GM18909 (cell line): ENCODE data around the gene GCHFR.

ENCODE experiments used
- ATAC-seq: cut with Tn5 transposase; IDR thresholded peaks from one replicate; pipeline ENCODE4 v1.9.1; 2021; ENCODE audit warnings: mild to moderate bottlenecking; ENCODE audit not compliant: unreplicated experiment, poor library complexity

Gene GCHFR

DNA sequence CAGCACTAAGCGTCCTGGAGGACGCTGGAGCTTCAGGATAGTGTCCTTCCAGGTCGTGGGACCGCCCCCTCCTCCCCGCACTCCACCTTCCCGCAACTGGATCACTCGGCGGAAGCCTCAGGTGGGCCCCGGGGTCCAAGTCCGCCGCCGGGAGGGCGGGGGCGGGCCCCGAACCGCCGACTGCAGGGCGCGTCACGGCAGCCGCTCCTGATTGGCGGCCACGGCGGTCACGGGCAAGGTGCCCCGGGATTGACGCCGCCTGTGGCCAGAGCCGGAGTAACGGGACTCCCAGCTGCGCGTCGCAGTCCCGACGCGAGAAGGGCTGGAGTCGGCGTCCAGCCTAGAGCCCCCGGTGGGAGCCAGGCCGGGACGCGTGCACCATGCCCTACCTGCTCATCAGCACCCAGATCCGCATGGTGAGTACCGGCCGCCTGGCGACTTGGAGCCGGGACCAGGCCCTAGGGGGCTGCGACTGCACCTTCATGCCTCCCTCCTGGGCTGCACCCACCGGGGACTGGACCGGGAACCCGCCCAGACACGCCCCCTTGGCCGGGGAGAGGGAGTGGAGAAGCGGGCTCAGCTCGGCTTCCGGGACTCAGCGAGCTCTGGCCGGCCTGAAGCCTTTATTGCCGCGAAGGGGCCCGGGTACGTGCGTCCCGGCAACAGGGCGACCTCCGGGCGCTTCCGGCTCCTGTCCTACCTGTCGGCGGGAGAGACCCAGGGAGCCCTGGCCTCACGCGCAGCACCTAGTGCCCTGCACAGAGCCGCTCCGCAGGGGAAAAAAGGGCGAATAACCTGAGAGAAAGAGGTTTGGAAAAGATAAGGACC is at the start of gene GCHFR:
GCHFR (plus strand) TSS at position 268 of the 828 bp plus-strand sequence; CDS start at position 381, 113 bp downstream.
- ATAC-seq, result peak; percentile 54

DNA sequence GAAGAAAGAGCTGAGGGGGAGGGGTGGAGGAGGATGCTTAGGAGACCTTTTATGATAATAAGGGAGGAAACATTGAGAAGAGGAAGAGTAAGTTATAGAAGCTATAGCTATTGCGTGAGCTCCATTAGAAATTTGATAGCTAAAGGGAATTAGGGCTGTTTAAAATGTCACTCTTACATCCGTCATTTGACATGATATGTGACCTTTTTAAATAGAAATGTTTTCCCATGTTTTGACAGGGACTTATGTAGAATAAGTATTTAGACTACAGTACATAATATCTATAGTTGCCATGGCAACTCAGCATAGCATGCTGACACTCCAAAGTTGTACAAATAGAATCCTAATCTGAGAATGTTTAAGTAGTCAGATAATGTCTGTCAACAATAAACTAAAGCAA is 49.7 kb upstream of the GCHFR start:
- no peak for ATAC-seq

GRCh38 chr15:40716165-40716564 is 47.7 kb upstream of the GCHFR start:
- no peak for ATAC-seq

DNA sequence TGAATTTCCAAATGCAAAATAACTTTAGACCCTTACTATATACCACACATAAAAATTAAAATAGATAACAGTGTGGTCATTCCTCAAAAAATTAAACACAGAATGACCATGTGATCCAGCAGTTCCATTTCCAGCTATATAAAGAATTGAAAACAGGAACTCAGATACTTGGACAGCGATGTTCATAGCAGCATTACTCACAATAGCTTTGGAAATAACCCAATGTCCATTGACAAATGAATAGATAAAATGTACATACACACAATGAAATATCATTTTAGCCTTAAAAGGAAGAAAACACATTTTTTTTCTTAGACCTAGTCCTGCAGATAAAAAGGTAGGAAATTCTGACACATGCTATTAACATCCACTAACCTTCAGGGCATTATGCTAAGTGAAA is 42.2 kb upstream of the GCHFR start:
- ATAC-seq, result no peak

DNA sequence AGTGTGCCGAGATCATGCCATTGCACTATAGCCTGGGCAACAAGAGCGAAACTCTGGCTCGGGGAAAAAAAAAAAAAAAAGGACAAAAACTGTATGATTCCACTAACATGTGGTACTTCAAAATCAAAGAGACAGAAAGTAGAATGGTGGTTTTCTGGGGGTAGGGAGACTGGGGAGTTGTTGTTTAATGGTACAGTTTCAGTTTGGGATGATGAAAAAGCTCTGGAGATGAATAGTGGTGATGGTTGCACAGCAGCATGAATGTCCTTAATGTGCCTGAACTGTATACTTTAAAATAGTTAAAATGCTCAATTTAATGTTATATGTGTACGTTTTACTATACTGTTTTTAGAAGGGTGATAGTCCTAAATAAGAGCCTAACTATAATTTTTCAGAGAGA is 41.5 kb upstream of the GCHFR start:
- ATAC-seq, result no peak

- ATAC-seq, result no peak
These were observed 40.9 kb upstream of the GCHFR start for GRCh38 chr15:40722934-40723333.

DNA sequence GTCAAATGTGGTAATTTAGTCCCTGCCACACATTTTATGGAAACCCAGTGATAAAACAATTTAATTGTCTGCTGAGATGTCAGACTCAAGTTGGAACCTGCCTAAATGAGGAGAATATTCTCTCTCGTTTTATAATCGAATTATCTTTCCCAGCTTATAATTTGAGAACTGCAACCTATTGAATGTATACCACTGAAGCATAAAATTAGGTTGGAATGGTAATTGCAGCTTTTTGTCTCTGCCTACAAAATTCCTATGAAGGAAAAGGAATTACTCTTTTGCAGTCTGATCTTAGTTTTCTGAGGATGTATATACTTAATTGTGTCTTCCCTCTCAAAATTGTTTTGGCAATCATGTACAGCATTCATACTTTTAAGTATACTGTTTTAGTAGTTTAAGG is 39.9 kb upstream of the GCHFR start:
- ATAC-seq, result no peak

DNA sequence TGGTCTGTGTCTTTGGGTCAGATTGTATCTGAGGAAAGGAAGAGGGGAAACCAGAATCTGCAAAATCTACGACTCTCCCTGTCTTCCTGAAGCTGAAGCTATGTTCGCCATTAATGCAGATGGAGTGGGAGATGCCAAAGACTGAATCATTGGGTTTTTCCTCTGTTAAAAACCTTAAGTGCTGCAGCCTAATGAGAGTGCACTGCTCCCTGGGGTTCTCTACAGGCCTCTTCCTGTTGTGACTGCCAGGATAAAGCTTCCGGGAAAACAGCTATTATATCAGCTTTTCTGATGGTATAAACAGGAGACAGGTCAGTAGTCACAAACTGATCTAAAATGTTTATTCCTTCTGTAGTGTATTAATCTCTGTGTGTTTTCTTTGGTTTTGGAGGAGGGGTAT is 32.8 kb upstream of the GCHFR start:
- no peak for ATAC-seq

DNA sequence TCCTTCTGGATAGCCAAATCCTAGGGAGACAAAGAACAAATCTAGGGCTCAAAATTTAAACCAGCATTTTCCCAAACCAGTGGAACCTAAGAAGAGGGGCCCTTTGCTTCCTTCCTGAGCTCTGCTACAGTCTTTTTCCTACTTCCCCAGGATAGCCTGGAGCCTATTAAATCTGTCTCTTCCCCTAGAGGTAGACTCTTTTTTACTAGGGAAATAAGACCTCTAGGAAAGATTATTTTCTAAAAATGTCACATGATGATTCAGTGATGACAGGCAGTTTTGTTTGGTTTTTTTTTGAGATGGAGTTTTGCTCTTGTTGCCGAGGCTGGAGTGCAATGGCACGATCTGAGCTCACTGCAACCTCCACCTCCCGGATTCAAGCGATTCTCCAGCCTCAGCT is 27.3 kb upstream of the GCHFR start:
- no peak for ATAC-seq

DNA sequence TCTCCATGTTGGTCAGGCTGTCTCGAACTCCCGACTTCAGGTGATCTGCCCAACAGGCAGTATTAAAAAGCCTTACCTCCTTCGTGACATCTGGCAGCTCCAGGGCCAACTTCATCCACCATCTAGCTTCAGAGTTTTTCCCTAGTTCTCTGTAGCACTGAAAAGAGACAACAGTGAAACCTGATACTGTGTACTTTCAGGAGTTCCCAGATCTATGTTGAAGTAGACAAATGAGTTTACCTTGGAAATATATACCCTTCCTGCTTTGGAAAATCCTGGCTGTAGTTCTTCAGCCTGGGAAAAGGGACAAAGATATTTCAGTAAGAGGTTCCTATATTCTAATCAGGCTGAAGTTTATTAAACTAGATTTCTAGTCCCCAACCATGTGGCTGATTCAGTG is 26.8 kb upstream of the GCHFR start:
- no peak for ATAC-seq

DNA sequence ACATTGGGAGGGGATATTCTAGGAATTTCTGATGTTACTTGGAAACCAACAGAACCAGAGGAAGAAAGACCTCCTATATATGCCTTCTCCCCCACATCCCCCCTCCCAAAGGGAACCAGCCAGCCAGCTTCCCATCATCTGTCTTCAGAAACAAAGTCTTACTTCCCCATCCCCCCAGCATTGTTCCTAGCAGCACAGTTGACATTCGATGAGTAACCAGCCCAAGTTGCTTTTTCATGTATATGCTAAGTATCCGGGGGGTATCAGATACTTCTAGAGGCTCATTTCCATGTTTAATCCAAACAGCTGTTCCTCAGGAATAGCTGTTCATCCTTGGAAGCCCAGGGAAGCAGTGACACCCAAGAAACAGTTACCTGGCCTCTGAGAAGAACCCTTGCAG is 24.8 kb upstream of the GCHFR start:
- ATAC-seq, result no peak

GRCh38 chr15:40739854-40740253 is 24.0 kb upstream of the GCHFR start:
- no peak for ATAC-seq

GRCh38 chr15:40743485-40743901 is 20.4 kb upstream of the GCHFR start:
- ATAC-seq, result no peak

- ATAC-seq, result no peak
These were observed 19.7 kb upstream of the GCHFR start for GRCh38 chr15:40743921-40744814.

- ATAC-seq, result no peak
These were observed 19.1 kb upstream of the GCHFR start for GRCh38 chr15:40744815-40745152.

GRCh38 chr15:40746916-40747418 is 16.9 kb upstream of the GCHFR start:
- ATAC-seq, result no peak

DNA sequence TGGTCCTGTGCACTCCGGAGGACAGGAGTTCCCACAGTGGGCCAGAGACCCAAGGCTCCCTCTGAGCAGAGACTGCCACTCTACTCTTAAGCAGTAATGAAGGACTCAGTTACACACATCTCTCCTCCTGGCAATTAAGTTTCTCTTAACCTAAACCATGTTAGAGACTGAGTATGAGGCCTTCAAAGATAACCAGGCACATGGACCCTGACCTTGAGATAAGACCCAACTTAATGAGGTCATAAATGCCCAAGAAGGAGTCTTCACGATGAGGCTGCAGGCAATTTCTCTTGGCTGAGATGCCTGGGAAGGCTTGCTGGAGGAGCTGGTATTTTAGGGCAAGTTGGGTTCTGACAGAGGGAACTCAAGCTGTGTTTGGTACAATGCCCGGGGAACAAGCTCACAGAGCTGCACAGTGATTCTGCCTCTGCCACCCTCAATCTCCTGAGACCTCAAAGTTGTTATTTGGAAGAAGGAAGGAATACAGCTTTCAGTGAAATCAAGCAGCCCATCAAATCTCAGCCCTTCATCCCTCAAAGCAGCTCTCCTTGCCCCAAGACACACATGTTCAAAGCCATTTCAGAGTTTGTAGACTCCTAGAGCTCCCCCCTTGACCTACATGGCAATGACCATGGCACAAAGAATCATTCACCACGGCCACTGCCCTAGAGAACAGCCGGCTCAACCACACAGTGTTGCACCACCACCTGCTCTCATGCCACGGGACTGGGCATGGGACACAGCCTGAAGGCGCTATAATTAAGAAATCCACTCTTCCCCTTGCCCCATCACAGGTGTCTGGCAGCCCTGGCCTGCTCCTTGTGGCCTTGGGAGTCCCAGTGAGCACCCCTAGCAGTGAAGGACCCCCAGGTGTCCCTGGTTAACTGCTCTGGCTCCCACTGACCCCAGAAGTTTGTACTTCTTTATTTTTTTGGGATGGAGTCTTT is 15.9 kb upstream of the GCHFR start:
- no peak for ATAC-seq

GRCh38 chr15:40749151-40749630 is 14.7 kb upstream of the GCHFR start:
- ATAC-seq, result no peak

DNA sequence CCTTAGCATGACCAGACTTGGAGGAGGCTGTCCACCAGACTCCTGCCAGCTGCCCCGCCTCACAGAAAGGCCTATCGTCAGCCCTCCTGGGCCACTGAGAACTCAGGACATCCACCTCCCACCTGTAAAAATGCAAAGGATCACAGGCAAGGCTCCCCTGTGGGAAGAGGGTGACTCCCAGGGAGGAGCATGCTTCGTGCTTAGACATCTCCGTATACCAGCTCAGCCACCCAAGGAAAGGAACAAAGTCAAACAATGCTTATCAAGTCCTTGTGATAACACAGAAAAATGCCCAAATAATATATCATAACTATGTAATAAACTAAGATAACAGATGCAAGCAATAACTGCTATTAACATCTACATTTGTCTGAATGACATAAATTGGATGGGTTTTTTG is 13.0 kb upstream of the GCHFR start:
- no peak for ATAC-seq

DNA sequence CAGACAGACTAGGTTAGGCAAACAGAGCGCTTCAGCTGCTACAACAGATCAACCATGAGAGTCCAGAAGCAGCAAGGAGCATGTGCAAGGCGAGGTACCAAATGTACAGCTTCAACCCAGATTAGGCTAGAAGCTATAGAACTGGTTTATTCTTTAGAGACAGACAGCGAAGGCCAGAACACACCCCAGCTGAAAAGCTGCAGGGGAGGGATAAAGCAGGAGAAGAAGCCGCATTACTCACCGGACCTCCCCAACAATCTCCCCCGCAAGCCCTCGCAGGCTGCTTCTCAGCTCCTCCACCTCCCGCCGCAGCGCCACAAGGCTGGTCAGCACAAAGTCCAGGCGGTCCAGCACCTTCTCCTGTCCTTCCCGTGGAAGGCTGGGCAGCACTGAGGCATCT is 12.1 kb upstream of the GCHFR start:
- no peak for ATAC-seq
